Gastrocnemius medialis (tissue), 4 donors: ENCODE results near the gene MAGOHB. TPM values are rescaled to one million over a fixed set of nuclear protein-coding genes. Genes with fewer than 3 reads are reported as not detected.
A peak's percentile ranks its signal among the peaks of the same experiment; 100 is the strongest.
"Not testable (repeated sequence)": the region's sequence is repeated elsewhere in the genome, so short reads cannot be mapped to it uniquely, and the experiment has no call there.

Experiments
- ATAC-seq, 2 donors: fragments of 150-250 bp; one replicate each; pipeline ENCODE4 v1.9.1; 2016
- DNase-seq, 2 donors: peaks; one replicate each; pipeline ENCODE4 v3.0.0-alpha.2; 2019
- H3K27ac ChIP-seq, 4 donors: fragments of 200-600 bp; sonication (generic); 1 replicate in 1 of 4; 2 replicates in 3 of 4; pipeline ENCODE4 v1.5.1; 2016 to 2018; ENCODE audit warnings: mild to moderate bottlenecking in 2 of 4, moderate library complexity in 1 of 4
- H3K27me3 ChIP-seq, 3 donors: fragments of 200-600 bp; sonication (generic) in 2 of 3; 1 replicate in 1 of 3; 2 replicates in 2 of 3; pipeline versions ENCODE4 v1.5.1 to v1.6.0; 2016 to 2019; ENCODE audit warnings: mild to moderate bottlenecking in 1 of 3, moderate library complexity in 1 of 3
- H3K36me3 ChIP-seq, 2 donors: fragments of 200-600 bp; sonication (generic) in 1 of 2; one replicate each; pipeline ENCODE4 v1.5.1; 2017 to 2018
- H3K4me1 ChIP-seq, 2 donors: fragments of 200-600 bp; sonication (generic) in 1 of 2; one replicate each; pipeline ENCODE4 v1.5.1; 2016 to 2017; ENCODE audit warnings: mild to moderate bottlenecking in 2 of 2
- H3K4me3 ChIP-seq, 4 donors: fragments of 200-600 bp; sonication (generic) in 3 of 4; 1 replicate in 1 of 4; 2 replicates in 3 of 4; pipeline ENCODE4 v1.5.1; 2016 to 2019; ENCODE audit warnings: mild to moderate bottlenecking in 2 of 4
- H3K9me3 ChIP-seq, 3 donors: fragments of 200-600 bp; sonication (generic) in 2 of 3; 1 replicate in 1 of 3; 2 replicates in 2 of 3; pipeline ENCODE4 v1.5.1; 2016 to 2019
- POLR2A ChIP-seq, 2 donors: fragments of 450-650 bp; IDR thresholded peaks; one replicate each; pipeline ENCODE4 v1.6.1; 2017; ENCODE audit warnings: antibody characterized with exemption in 2 of 2, mild to moderate bottlenecking in 2 of 2, moderate library complexity in 2 of 2
- in situ Hi-C, 4 donors: fragments of 200-750 bp; cut with MboI; loops; one replicate each; pipeline versions ENCODE4 v1.15.0 to v1.8.0; 2017; ENCODE audit warnings: low sequenced_read_pairs in 4 of 4
- intact Hi-C: fragments of 100-400 bp; cut with DNase I; formaldehyde crosslinking; loops from one replicate; pipeline ENCODE4 v1.15.1; 2023; ENCODE audit warnings: low total_unique reads
- total RNA-seq, 4 donors: library from RNA; depleted of rRNA; stranded (reverse); fragments of >200 nt; gene quantifications; one replicate each; pipeline versions ENCODE4 v1.1.0 to v1.2.3, GENCODE V29; 2016
- TF ChIP-seq, protein P1 (sequence below), 5 experiments: fragments of 450-650 bp in 3 of 5; fragments of 200-600 bp in 2 of 5; sonication (generic) in 2 of 5; IDR thresholded peaks in 4 of 5; conservative IDR thresholded peaks in 1 of 5; 1 replicate in 4 of 5; 2 replicates in 1 of 5; pipeline ENCODE4 v1.5.1; 2016 to 2019; ENCODE audit warnings: antibody characterized with exemption in 5 of 5, mild to moderate bottlenecking in 3 of 5, moderate library complexity in 3 of 5

MAGOHB gene
- total RNA-seq, result 1 to 10 TPM in 3 of 4 donors, under 1 TPM in 1; 0.80 to 6.3 (median 3.8) TPM

DNA sequence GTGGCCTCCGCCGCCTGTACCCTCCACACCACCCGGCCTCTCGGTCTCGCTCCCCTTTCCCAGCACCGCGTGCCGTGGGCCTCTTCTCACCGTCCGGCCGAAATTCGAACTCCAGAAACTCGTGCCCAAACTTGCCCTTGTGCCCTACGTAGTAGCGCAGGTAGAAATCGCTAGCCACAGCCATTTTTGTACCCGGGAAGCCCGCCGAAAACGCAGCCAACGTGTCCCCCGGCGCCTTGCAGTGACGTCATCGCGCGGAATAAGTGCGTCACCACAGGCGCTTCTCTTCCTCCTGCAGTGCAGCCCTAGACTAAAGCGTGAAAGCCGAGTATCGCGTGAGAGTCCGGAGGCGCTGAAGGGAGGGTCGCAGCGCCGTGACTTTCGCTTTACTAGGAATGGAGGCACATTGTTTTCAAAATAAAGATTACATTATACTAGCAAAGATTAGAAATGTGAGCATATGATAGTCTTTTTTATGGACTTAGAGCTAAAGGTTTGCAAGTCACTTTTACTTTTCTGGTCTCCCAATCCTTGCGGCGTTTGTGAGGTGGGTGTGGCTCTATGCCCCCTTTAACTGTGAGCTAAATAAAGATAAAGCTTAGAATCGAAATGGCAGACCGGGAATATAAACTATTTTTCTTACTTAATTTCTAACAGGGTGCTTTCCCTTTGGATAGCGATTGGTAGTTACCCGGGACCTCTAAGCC, at the start of gene MAGOHB:
Gene MAGOHB (minus strand): TSS at position 261 of the 707 bp plus-strand sequence. CDS start 77 bp downstream, at position 184.
- Histone ChIP-seq H3K27me3 (no peaks in the 10 kb centered on the region), H3K27ac (peak within 1 kb of the TSS; percentile 90 to 91 (median 90)), H3K4me1 (peaks cover 12 to 16% of the 10 kb centered on the region in 2 donors), H3K36me3 (peaks cover 0 to 18% of the 10 kb centered on the region in 2 donors), H3K9me3 (no peaks in the 10 kb centered on the region), H3K4me3 (peak within 1 kb of the TSS; percentile 68 to 89 (median 79))
- in situ Hi-C loops (loop anchor here in 3 of 4 donors (5.0 to 25.0 kb wide), 2 partner anchors 139 to 574 kb away; partner anchors contain the start of gene TAS2R42 (in 1 of the 3)), intact Hi-C loops (loop anchor here (1.0 to 10.0 kb wide), 4 partner anchors 61 to 401 kb away; partner anchors contain the start of genes GABARAPL1, STYK1 and YBX3)
- TF ChIP-seq, protein P1, sequence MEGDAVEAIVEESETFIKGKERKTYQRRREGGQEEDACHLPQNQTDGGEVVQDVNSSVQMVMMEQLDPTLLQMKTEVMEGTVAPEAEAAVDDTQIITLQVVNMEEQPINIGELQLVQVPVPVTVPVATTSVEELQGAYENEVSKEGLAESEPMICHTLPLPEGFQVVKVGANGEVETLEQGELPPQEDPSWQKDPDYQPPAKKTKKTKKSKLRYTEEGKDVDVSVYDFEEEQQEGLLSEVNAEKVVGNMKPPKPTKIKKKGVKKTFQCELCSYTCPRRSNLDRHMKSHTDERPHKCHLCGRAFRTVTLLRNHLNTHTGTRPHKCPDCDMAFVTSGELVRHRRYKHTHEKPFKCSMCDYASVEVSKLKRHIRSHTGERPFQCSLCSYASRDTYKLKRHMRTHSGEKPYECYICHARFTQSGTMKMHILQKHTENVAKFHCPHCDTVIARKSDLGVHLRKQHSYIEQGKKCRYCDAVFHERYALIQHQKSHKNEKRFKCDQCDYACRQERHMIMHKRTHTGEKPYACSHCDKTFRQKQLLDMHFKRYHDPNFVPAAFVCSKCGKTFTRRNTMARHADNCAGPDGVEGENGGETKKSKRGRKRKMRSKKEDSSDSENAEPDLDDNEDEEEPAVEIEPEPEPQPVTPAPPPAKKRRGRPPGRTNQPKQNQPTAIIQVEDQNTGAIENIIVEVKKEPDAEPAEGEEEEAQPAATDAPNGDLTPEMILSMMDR (IDR thresholded peaks at IDR 0.05 in 4 of 5, conservative IDR thresholded peaks at IDR 0.05 in 1 of 5), result peak in 2 of 5 experiments; percentile 49 to 52
- peak; percentile 51 to 82 for TF ChIP-seq POLR2A (IDR thresholded peaks at IDR 0.05)
- ATAC-seq (peak; percentile 98 to 99), DNase-seq (peak; percentile 82 to 93)

DNA sequence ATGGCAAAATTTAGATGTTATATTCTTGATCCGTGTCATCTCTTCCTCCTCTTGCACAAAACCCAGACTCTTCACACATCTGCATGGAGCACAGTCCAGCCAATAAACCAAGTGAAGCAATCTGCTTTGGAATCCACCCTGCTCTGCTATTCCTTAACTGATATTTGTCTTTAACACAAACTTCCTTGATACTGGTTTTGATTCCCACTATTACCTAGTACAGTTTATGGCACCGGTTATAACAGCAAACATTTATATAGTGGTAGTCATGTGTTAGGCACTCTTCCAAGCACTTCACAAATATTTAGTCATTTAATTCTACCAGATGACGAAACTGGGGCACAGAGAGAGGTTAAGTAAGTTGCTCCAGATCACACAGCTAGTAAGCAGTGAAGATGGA, 47.9 kb upstream of the MAGOHB start:
- no peak for ATAC-seq
- no peaks in the 10 kb centered on the region for H3K27me3 ChIP-seq
- no peak overlapping the region for H3K4me3 ChIP-seq
- in situ Hi-C loops (no loop called here), intact Hi-C loops (no loop called here)
- no peaks in the 10 kb centered on the region for H3K4me1 ChIP-seq
- no peak overlapping the region for H3K27ac ChIP-seq
- TF ChIP-seq, protein P1 (IDR thresholded peaks at IDR 0.05 in 4 of 5, conservative IDR thresholded peaks at IDR 0.05 in 1 of 5), result no peak
- TF ChIP-seq POLR2A (IDR thresholded peaks at IDR 0.05), result no peak
- no peak for DNase-seq
- no peaks in the 10 kb centered on the region for H3K36me3 ChIP-seq
- H3K9me3 ChIP-seq, result no peaks in the 10 kb centered on the region

DNA sequence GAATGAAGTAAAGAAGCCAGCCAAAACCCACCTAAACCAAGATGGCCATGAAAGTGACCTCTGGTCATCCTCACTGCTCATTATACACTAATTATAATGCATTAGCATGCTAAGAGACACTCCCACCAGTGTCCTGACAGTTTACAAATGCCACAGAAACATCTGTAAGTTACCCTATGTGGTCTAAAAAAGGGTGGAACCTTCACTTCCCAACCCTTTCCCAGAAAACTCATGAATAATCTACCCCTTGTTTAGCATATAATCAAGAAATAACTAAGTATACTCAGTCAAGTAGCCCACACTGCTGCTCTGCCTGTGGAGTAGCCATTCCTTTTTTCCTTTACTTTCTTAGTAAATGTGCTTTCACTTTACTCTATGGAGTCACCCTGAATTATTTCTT, 40.6 kb upstream of the MAGOHB start:
- in situ Hi-C loops, result no loop called here
- ATAC-seq, result no peak

DNA sequence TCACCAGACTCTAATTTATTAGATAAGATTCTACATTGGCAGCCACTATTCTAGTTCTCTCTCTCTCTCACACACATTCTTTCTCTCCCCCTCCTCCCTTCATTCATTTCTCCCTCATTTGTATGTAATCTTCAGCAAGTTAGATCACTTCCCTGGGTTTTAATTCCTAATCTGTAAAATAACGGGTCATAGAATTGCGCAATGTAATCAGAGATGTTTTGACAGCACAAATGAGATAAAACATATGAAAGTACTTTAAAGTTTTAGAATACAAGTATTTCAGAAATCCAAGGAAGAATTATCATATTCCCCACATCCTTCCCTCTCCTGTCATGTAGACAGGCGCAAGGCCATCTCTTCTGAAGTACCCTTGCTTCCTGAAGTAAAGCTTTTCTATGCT, 38.8 kb upstream of the MAGOHB start:
- no peak for TF ChIP-seq POLR2A (IDR thresholded peaks at IDR 0.05)
- TF ChIP-seq, protein P1 (IDR thresholded peaks at IDR 0.05 in 4 of 5, conservative IDR thresholded peaks at IDR 0.05 in 1 of 5), result no peak
- H3K4me1 ChIP-seq, result no peaks in the 10 kb centered on the region
- H3K27me3 ChIP-seq, result no peaks in the 10 kb centered on the region
- ATAC-seq (no peak), DNase-seq (no peak)
- H3K36me3 ChIP-seq, result no peaks in the 10 kb centered on the region
- intact Hi-C loops, result no loop called here
- H3K4me3 ChIP-seq, result no peak overlapping the region
- no peaks in the 10 kb centered on the region for H3K9me3 ChIP-seq
- in situ Hi-C loops, result no loop called here
- no peak overlapping the region for H3K27ac ChIP-seq

More for the DNA sequence above, 40.6 kb upstream of the MAGOHB start:
- no peak overlapping the region for H3K4me3 ChIP-seq
- no peaks in the 10 kb centered on the region for H3K27me3 ChIP-seq
- intact Hi-C loops, result no loop called here
- no peaks in the 10 kb centered on the region for H3K9me3 ChIP-seq
- no peak for DNase-seq
- H3K4me1 ChIP-seq, result no peaks in the 10 kb centered on the region
- H3K36me3 ChIP-seq, result no peaks in the 10 kb centered on the region
- no peak overlapping the region for H3K27ac ChIP-seq
- TF ChIP-seq POLR2A (IDR thresholded peaks at IDR 0.05), result no peak
- TF ChIP-seq, protein P1 (IDR thresholded peaks at IDR 0.05 in 4 of 5, conservative IDR thresholded peaks at IDR 0.05 in 1 of 5), result no peak

DNA sequence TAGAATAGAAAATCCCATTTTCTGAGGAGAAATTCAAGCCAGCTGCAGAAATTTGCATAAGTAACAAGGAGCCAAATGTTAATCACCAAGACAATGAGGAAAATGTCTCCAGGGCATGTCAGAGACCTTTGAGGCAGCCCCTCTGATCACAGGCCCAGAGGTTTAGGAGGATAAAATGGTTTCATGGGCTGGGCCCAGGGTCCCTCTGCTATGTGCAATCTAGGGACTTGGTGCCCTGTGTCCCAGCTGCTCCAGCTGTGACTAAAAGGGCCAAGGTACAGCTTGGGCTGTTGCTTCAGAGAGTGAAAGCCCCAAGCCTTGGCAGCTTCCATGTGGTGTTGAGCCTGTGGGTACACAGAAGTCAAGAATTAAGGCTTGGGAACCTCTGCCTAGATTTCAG, 33.2 kb upstream of the MAGOHB start:
- in situ Hi-C loops, result loop anchor here in 1 of 4 donors (25.0 kb wide), 1 partner anchor 841 kb away; no protein-coding TSS in a partner anchor
- ATAC-seq, result not testable (repeated sequence)

More for the DNA sequence above, 33.2 kb upstream of the MAGOHB start:
- H3K4me3 ChIP-seq, H3K36me3 ChIP-seq, H3K4me1 ChIP-seq, H3K9me3 ChIP-seq, H3K27me3 ChIP-seq, H3K27ac ChIP-seq, DNase-seq, intact Hi-C loops: not testable (repeated sequence)
